ENCODE data around the gene RERE. TPM values are rescaled to one million over a fixed set of nuclear protein-coding genes. Genes with fewer than 3 reads are reported as not detected.

RERE gene
- total and polyA plus RNA-seq, 2 experiments from 2014 or later: 148 to 170 TPM

- Histone ChIP-seq H3K79me2 (replicated peaks; ENCODE audit: insufficient read depth) (no peaks in the 10 kb centered on the region), H3K36me3 (ENCODE audit: insufficient read depth) (no peaks in the 10 kb centered on the region), H3K27ac (ENCODE audit: low read depth) (no peak overlapping the region), H3F3A (replicated peaks; ENCODE audit: low read depth) (no peaks in the 10 kb centered on the region), H3K4me3 (no peak overlapping the region), H3K4me1 (ENCODE audit: insufficient read depth) (no peaks in the 10 kb centered on the region), H3K4me2 (no peak overlapping the region), H2AFZ (no peak overlapping the region), H4K20me1 (replicated peaks; ENCODE audit: insufficient read depth) (no peaks in the 10 kb centered on the region), H3K9me2 (ENCODE audit: insufficient read depth) (no peaks in the 10 kb centered on the region), H3K27me3 (ENCODE audit: insufficient read depth) (no peaks in the 10 kb centered on the region)
- ATAC-seq (no peak), DNase-seq (ENCODE audit: low spot score) (no peak)
- Mint-ChIP-seq H3K4me3 (no peak overlapping the region), H3K36me3 (ENCODE audit: low read depth) (peaks cover 3% of the 10 kb centered on the region; the same call in 1 of the 3 replicates), H3K9me3 (peaks cover 3% of the 10 kb centered on the region; the same call in 1 of the 3 replicates), H3K4me1 (peaks cover 4% of the 10 kb centered on the region; the same call in 2 of the 3 replicates), H3K27ac (peak overlapping the region; percentile 37; the same call in 1 of the 2 replicates), H3K27me3 (ENCODE audit: insufficient read depth, low read depth, poor library complexity) (peaks cover 17% of the 10 kb centered on the region)
- TF ChIP-seq ZNF331 (CRISPR knock-in tag; IDR thresholded peaks at IDR 0.05; ENCODE audit: low read depth) (no peak), EZH2 (IDR thresholded peaks at IDR 0.05; ENCODE audit: low read depth, unreplicated experiment) (no peak), NANOG (IDR thresholded peaks at IDR 0.05; ENCODE audit: borderline replicate concordance) (no peak), POLR2AphosphoS5 (IDR thresholded peaks at IDR 0.05; ENCODE audit: low read depth) (no peak), CTCF (conservative IDR thresholded peaks at IDR 0.05; ENCODE audit: low read depth in 2 of 2) (no peak), STAT1 (IDR thresholded peaks at IDR 0.05; ENCODE audit: unreplicated experiment) (no peak), JUNB (IDR thresholded peaks at IDR 0.05; ENCODE audit: unreplicated experiment) (no peak), EZH2phosphoT487 (IDR thresholded peaks at IDR 0.05; ENCODE audit: unreplicated experiment) (no peak), CREB1 (CRISPR knock-in tag; IDR thresholded peaks at IDR 0.05; ENCODE audit: low read depth) (no peak), ZNF114 (CRISPR knock-in tag; IDR thresholded peaks at IDR 0.05) (no peak)
- TF ChIP-seq, protein P1, sequence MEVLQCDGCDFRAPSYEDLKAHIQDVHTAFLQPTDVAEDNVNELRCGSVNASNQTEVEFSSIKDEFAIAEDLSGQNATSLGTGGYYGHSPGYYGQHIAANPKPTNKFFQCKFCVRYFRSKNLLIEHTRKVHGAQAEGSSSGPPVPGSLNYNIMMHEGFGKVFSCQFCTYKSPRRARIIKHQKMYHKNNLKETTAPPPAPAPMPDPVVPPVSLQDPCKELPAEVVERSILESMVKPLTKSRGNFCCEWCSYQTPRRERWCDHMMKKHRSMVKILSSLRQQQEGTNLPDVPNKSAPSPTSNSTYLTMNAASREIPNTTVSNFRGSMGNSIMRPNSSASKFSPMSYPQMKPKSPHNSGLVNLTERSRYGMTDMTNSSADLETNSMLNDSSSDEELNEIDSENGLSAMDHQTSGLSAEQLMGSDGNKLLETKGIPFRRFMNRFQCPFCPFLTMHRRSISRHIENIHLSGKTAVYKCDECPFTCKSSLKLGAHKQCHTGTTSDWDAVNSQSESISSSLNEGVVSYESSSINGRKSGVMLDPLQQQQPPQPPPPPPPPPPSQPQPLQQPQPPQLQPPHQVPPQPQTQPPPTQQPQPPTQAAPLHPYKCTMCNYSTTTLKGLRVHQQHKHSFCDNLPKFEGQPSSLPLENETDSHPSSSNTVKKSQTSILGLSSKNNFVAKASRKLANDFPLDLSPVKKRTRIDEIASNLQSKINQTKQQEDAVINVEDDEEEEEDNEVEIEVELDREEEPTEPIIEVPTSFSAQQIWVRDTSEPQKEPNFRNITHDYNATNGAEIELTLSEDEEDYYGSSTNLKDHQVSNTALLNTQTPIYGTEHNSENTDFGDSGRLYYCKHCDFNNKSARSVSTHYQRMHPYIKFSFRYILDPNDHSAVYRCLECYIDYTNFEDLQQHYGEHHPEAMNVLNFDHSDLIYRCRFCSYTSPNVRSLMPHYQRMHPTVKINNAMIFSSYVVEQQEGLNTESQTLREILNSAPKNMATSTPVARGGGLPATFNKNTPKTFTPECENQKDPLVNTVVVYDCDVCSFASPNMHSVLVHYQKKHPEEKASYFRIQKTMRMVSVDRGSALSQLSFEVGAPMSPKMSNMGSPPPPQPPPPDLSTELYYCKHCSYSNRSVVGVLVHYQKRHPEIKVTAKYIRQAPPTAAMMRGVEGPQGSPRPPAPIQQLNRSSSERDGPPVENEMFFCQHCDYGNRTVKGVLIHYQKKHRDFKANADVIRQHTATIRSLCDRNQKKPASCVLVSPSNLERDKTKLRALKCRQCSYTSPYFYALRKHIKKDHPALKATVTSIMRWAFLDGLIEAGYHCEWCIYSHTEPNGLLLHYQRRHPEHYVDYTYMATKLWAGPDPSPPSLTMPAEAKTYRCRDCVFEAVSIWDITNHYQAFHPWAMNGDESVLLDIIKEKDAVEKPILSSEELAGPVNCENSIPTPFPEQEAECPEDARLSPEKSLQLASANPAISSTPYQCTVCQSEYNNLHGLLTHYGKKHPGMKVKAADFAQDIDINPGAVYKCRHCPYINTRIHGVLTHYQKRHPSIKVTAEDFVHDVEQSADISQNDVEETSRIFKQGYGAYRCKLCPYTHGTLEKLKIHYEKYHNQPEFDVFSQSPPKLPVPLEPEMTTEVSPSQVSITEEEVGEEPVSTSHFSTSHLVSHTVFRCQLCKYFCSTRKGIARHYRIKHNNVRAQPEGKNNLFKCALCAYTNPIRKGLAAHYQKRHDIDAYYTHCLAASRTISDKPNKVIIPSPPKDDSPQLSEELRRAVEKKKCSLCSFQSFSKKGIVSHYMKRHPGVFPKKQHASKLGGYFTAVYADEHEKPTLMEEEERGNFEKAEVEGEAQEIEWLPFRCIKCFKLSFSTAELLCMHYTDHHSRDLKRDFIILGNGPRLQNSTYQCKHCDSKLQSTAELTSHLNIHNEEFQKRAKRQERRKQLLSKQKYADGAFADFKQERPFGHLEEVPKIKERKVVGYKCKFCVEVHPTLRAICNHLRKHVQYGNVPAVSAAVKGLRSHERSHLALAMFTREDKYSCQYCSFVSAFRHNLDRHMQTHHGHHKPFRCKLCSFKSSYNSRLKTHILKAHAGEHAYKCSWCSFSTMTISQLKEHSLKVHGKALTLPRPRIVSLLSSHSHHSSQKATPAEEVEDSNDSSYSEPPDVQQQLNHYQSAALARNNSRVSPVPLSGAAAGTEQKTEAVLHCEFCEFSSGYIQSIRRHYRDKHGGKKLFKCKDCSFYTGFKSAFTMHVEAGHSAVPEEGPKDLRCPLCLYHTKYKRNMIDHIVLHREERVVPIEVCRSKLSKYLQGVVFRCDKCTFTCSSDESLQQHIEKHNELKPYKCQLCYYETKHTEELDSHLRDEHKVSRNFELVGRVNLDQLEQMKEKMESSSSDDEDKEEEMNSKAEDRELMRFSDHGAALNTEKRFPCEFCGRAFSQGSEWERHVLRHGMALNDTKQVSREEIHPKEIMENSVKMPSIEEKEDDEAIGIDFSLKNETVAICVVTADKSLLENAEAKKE (CRISPR knock-in tag; IDR thresholded peaks at IDR 0.05): no peak
- TF ChIP-seq, protein P2, sequence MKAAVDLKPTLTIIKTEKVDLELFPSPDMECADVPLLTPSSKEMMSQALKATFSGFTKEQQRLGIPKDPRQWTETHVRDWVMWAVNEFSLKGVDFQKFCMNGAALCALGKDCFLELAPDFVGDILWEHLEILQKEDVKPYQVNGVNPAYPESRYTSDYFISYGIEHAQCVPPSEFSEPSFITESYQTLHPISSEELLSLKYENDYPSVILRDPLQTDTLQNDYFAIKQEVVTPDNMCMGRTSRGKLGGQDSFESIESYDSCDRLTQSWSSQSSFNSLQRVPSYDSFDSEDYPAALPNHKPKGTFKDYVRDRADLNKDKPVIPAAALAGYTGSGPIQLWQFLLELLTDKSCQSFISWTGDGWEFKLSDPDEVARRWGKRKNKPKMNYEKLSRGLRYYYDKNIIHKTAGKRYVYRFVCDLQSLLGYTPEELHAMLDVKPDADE (IDR thresholded peaks at IDR 0.05): no peak
- TF ChIP-seq, protein P3, sequence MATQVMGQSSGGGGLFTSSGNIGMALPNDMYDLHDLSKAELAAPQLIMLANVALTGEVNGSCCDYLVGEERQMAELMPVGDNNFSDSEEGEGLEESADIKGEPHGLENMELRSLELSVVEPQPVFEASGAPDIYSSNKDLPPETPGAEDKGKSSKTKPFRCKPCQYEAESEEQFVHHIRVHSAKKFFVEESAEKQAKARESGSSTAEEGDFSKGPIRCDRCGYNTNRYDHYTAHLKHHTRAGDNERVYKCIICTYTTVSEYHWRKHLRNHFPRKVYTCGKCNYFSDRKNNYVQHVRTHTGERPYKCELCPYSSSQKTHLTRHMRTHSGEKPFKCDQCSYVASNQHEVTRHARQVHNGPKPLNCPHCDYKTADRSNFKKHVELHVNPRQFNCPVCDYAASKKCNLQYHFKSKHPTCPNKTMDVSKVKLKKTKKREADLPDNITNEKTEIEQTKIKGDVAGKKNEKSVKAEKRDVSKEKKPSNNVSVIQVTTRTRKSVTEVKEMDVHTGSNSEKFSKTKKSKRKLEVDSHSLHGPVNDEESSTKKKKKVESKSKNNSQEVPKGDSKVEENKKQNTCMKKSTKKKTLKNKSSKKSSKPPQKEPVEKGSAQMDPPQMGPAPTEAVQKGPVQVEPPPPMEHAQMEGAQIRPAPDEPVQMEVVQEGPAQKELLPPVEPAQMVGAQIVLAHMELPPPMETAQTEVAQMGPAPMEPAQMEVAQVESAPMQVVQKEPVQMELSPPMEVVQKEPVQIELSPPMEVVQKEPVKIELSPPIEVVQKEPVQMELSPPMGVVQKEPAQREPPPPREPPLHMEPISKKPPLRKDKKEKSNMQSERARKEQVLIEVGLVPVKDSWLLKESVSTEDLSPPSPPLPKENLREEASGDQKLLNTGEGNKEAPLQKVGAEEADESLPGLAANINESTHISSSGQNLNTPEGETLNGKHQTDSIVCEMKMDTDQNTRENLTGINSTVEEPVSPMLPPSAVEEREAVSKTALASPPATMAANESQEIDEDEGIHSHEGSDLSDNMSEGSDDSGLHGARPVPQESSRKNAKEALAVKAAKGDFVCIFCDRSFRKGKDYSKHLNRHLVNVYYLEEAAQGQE (IDR thresholded peaks at IDR 0.05; ENCODE audit: unreplicated experiment): no peak
Measured at GRCh38 chr1:8844501-8845006, 27.1 kb upstream of the RERE start.
